HepG2 (cell line): ENCODE measurements around the gene WARS2. TPM values are rescaled to one million over a fixed set of nuclear protein-coding genes. Genes with fewer than 3 reads are reported as not detected.

Experiments
- ATAC-seq: fragments of 200-7000 bp; cut with Tn5 transposase; 3 replicates; pipeline ENCODE4 v1.9.1; 2020; ENCODE audit warnings: mild to moderate bottlenecking, moderate library complexity
- BruUV-seq: library from RNA; stranded (reverse); fragments of 400-500 nt; replicated peaks from 2 replicates; lab custom pipeline; 2021; lab: Mats Ljungman, UMichigan
- CTCF ChIA-PET: fragments of 300-600 bp; formaldehyde crosslinking; extraction: SDS; loops from one replicate; lab custom pipeline; 2021; ENCODE audit warnings: low total read pairs, inconsistent platforms, low intra/inter-chr PET ratio; lab: Yijun Ruan, JAX
- POLR2A ChIA-PET: fragments of 350-600 bp; sonication (Branson Sonifier 250); formaldehyde crosslinking; loops from one replicate; lab custom pipeline; 2020; ENCODE audit warnings: antibody characterized with exemption, inconsistent platforms; lab: Yijun Ruan, JAX
- DNase-seq: peaks from one replicate; pipeline ENCODE4 v3.0.0-alpha.2; 2015; ENCODE audit warnings: low spot score
- FAIRE-seq: peaks from 3 replicates; lab custom pipeline; 2011; peaks lifted over from hg19 to GRCh38; lab: Jason Lieb, UNC
- H2AFZ ChIP-seq: one replicate; pipeline ENCODE4 v1.6.1; 2011; ENCODE audit warnings: low read length, inconsistent platforms
- H3K27ac ChIP-seq: fragments of 300-600 bp; 3 replicates; pipeline ENCODE4 v1.8.0; 2011; ENCODE audit warnings: mixed run types, mild to moderate bottlenecking, mixed read lengths, low read length, inconsistent platforms; ENCODE audit not compliant: insufficient read depth; ENCODE audit errors: extremely low read length
- H3K27me3 ChIP-seq, 2 experiments: fragments of 200-600 bp in 1 of 2; 2 replicates in 1 of 2; 3 replicates in 1 of 2; pipeline versions ENCODE4 v1.6.0 to v1.8.0; 2011; ENCODE audit warnings: low read length in 2 of 2, mild to moderate bottlenecking in 2 of 2, moderate library complexity in 2 of 2, inconsistent platforms in 1 of 2; ENCODE audit not compliant: insufficient read depth in 2 of 2, control insufficient read depth in 1 of 2
- H3K36me3 ChIP-seq, 2 experiments: fragments of 200-600 bp in 1 of 2; replicated peaks in 1 of 2; 2 replicates in 1 of 2; 3 replicates in 1 of 2; pipeline versions ENCODE4 v1.5.1 to v1.8.0; 2011; ENCODE audit warnings: low read length in 2 of 2, inconsistent platforms in 1 of 2; ENCODE audit not compliant: insufficient read depth in 2 of 2, control insufficient read depth in 1 of 2
- H3K4me1 ChIP-seq: 2 replicates; pipeline ENCODE4 v1.5.1; 2012; ENCODE audit warnings: low read length, inconsistent platforms; ENCODE audit not compliant: insufficient read depth
- H3K4me2 ChIP-seq: 2 replicates; pipeline ENCODE4 v1.6.0; 2011; ENCODE audit warnings: low read depth, low read length, inconsistent platforms
- H3K4me3 ChIP-seq, 3 experiments: fragments of 200-600 bp in 1 of 3; sonication (generic), shearing (Covaris generic) in 1 of 3; replicated peaks in 1 of 3; 2 replicates each; pipeline ENCODE4 v1.5.1; 2011 to 2016; ENCODE audit warnings: low read length in 3 of 3, inconsistent platforms in 2 of 3, low read depth in 2 of 3, mild to moderate bottlenecking in 2 of 3, control low read depth in 1 of 3, mixed read lengths in 1 of 3; ENCODE audit not compliant: insufficient read depth in 1 of 3
- H3K79me2 ChIP-seq: one replicate; pipeline ENCODE4 v1.6.1; 2011; ENCODE audit warnings: low read length, inconsistent platforms; ENCODE audit not compliant: insufficient read depth
- H3K9ac ChIP-seq: 2 replicates; pipeline ENCODE4 v1.6.0; 2011; ENCODE audit warnings: mild to moderate bottlenecking, low read depth, low read length, inconsistent platforms; ENCODE audit not compliant: insufficient read depth
- H3K9me3 ChIP-seq: 2 replicates; pipeline ENCODE4 v1.5.1; 2012; ENCODE audit warnings: mild to moderate bottlenecking, low read length
- H4K20me1 ChIP-seq: 2 replicates; pipeline ENCODE4 v1.6.0; 2011; ENCODE audit warnings: inconsistent platforms, mild to moderate bottlenecking, low read length, moderate library complexity; ENCODE audit not compliant: insufficient read depth
- DBP ChIP-seq: sonication (generic); formaldehyde crosslinking; IDR thresholded peaks from 2 replicates; pipeline ENCODE4 v1.4.0; 2020; ENCODE audit warnings: missing genetic modification reagents; ENCODE audit errors: not compliant biosample characterization
- GLI4 ChIP-seq: sonication (generic); formaldehyde crosslinking; IDR thresholded peaks from 2 replicates; pipeline ENCODE4 v1.5.1; 2020; ENCODE audit warnings: missing genetic modification reagents, mild to moderate bottlenecking, moderate library complexity, borderline replicate concordance
- GRHL1 ChIP-seq: sonication (generic); formaldehyde crosslinking; conservative IDR thresholded peaks from 2 replicates; pipeline ENCODE4 v1.8.0; 2022; ENCODE audit warnings: missing genetic modification reagents
- MAFK ChIP-seq, 2 experiments: IDR thresholded peaks in 1 of 2; conservative IDR thresholded peaks in 1 of 2; 2 replicates each; pipeline ENCODE4 v1.6.1; 2011; ENCODE audit warnings: improper control_type of control experiment in 2 of 2, low read length in 2 of 2
- NCOA5 ChIP-seq: sonication (generic); formaldehyde crosslinking; IDR thresholded peaks from 2 replicates; pipeline ENCODE4 v1.4.0; 2020; ENCODE audit warnings: missing genetic modification reagents
- RELA ChIP-seq: sonication (generic); formaldehyde crosslinking; IDR thresholded peaks from 2 replicates; pipeline ENCODE4 v1.4.0; 2020; ENCODE audit warnings: missing genetic modification reagents
- THAP9 ChIP-seq: sonication (generic); formaldehyde crosslinking; IDR thresholded peaks from 2 replicates; pipeline ENCODE4; 2020; ENCODE audit warnings: missing genetic modification reagents, mild to moderate bottlenecking, borderline replicate concordance
- ZFP1 ChIP-seq: IDR thresholded peaks from 2 replicates; pipeline ENCODE4 v1.6.1; 2016
- ZIK1 ChIP-seq: sonication (generic); formaldehyde crosslinking; IDR thresholded peaks from 2 replicates; pipeline ENCODE4 v1.5.0; 2020; ENCODE audit warnings: mild to moderate bottlenecking, low read depth, missing genetic modification reagents, borderline replicate concordance
- ZNF136 ChIP-seq: sonication (generic); formaldehyde crosslinking; IDR thresholded peaks from 2 replicates; pipeline ENCODE4 v1.8.1; 2022; ENCODE audit warnings: low read depth, mild to moderate bottlenecking, moderate library complexity, missing genetic modification reagents
- ZNF24 ChIP-seq: fragments of 450-650 bp; IDR thresholded peaks from 2 replicates; pipeline ENCODE4 v1.6.1; 2017; ENCODE audit warnings: antibody characterized with exemption, mild to moderate bottlenecking
- ZNF44 ChIP-seq: sonication (generic); formaldehyde crosslinking; IDR thresholded peaks from 2 replicates; pipeline ENCODE4 v1.5.1; 2020; ENCODE audit warnings: mild to moderate bottlenecking, missing genetic modification reagents
- ZNF552 ChIP-seq: sonication (generic); formaldehyde crosslinking; IDR thresholded peaks from 2 replicates; pipeline ENCODE4 v1.9.0; 2022; ENCODE audit warnings: missing genetic modification reagents, mild to moderate bottlenecking, borderline replicate concordance
- ZNF720 ChIP-seq: sonication (generic); formaldehyde crosslinking; IDR thresholded peaks from 2 replicates; pipeline ENCODE4 v1.4.0; 2020; ENCODE audit warnings: missing genetic modification reagents
- ZNF746 ChIP-seq: sonication (generic); formaldehyde crosslinking; IDR thresholded peaks from 2 replicates; pipeline ENCODE4 v1.8.0; 2022; ENCODE audit warnings: mild to moderate bottlenecking, missing genetic modification reagents
- WGBS: methylation state at CpG from one replicate; pipeline ENCODE4 v1.1.6; 2017; ENCODE audit warnings: low lambda C conversion rate; 5-methylcytosine and 5-hydroxymethylcytosine counted together
- in situ Hi-C: cut with HindIII; loops from 2 replicates; pipeline ENCODE4 v1.10.0; 2017; ENCODE audit warnings: low pct_unique_long_range_greater_than_20kb; ENCODE audit not compliant: extremely low pct_ligation_motif_present
- intact Hi-C: fragments of 100-400 bp; cut with micrococcal nuclease; formaldehyde crosslinking; loops from one replicate; pipeline ENCODE4 v1.10.0; 2022; ENCODE audit not compliant: unreplicated experiment
- polyA plus RNA-seq, 8 experiments: library from polyadenylated mRNA; depleted of rRNA in 3 of 8; stranded (reverse) in 7 of 8; unstranded in 1 of 8; fragments of >200 nt; fragmentation: Illumina TruSeq in 4 of 8; extraction: Trizol in 4 of 8; gene quantifications; 2 replicates each; pipeline versions ENCODE4 v1.2.1 to v1.2.3, GENCODE V29; 2011 to 2016; ENCODE audit warnings: low read depth in 4 of 8, missing spikeins in 1 of 8, mixed read lengths in 1 of 8; ENCODE audit not compliant: insufficient read depth in 1 of 8
- total RNA-seq, 5 experiments: library from RNA; depleted of rRNA; stranded (reverse); fragments of >200 nt; fragmentation: Illumina TruSeq; extraction: Trizol; gene quantifications; 2 replicates each; pipeline ENCODE4 v1.2.3, GENCODE V29; 2016; ENCODE audit warnings: low read depth in 1 of 5

Gene WARS2
- total and polyA plus RNA-seq, 2 of the 13 experiments (the other 11 are each of a cell fraction or from before 2014, with no cell fraction given) = 12.4 to 18.8 TPM

DNA sequence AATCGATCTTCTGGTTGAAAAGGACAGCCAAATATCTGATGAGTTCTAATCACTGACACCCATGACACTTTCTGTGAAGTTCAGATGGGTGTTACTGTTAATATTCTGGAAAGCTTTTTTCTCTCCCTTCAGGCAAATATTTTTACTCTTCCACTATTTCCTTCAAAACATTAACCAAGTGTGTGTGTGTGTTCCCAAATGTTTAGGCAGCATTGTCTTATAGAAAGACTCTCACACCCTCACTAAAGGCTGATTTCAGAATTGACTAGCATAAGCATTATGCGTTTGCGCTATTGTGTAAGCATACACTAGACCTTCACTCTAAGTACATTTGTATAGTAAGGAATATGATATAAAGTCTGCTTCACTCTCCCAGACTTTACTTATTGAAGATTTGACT, 24.7 kb downstream of the WARS2 start:
- no peak overlapping the region for H3K4me2 ChIP-seq
- no peak overlapping the region for H3K9ac ChIP-seq
- H3K4me3 ChIP-seq = no peak overlapping the region
- FAIRE-seq = no peak
- H2AFZ ChIP-seq = no peak overlapping the region
- WGBS = 85% methylated on average over 3 of the region's 3 CpGs
- no peak for TF ChIP-seq ZNF552 (CRISPR knock-in tag)
- TF ChIP-seq THAP9 (CRISPR knock-in tag) = no peak
- TF ChIP-seq ZIK1 = no peak
- no peak for TF ChIP-seq MAFK (conservative IDR thresholded peaks at IDR 0.05 in 1 of 2, IDR thresholded peaks at IDR 0.05 in 1 of 2; ENCODE audit: low read length in 2 of 2)
- TF ChIP-seq NCOA5 (CRISPR knock-in tag) = no peak
- TF ChIP-seq ZFP1 (CRISPR knock-in tag) = no peak
- TF ChIP-seq ZNF136 (CRISPR knock-in tag) = no peak
- no peak for TF ChIP-seq DBP
- TF ChIP-seq GLI4 (CRISPR knock-in tag) = no peak
- no peak for TF ChIP-seq GRHL1
- no peak for TF ChIP-seq ZNF720 (CRISPR knock-in tag)
- no peak for TF ChIP-seq RELA (CRISPR knock-in tag)
- TF ChIP-seq ZNF44 (CRISPR knock-in tag) = no peak
- TF ChIP-seq ZNF24 = no peak
- TF ChIP-seq ZNF746 (CRISPR knock-in tag) = no peak
- TF ChIP-seq, all 625 proteins: peak for 0
- DNase-seq = no peak
- no TSS peak for BruUV-seq
- no peak for ATAC-seq
- H3K27me3 ChIP-seq = no peaks in the 10 kb centered on the region; a peak in 1 of 5 replicates
- in situ Hi-C loops = no loop called here
- no peaks in the 10 kb centered on the region for H4K20me1 ChIP-seq
- POLR2A ChIA-PET = no interaction called here
- intact Hi-C loops = no loop called here
- no peaks in the 10 kb centered on the region for H3K79me2 ChIP-seq
- no peaks in the 10 kb centered on the region for H3K9me3 ChIP-seq
- no peak overlapping the region for H3K27ac ChIP-seq
- H3K36me3 ChIP-seq = no peaks in the 10 kb centered on the region
- no peaks in the 10 kb centered on the region for H3K4me1 ChIP-seq
- CTCF ChIA-PET = no interaction called here
